ENCODE measurements around the gene DNMBP.

- TF ChIP-seq, protein P1, sequence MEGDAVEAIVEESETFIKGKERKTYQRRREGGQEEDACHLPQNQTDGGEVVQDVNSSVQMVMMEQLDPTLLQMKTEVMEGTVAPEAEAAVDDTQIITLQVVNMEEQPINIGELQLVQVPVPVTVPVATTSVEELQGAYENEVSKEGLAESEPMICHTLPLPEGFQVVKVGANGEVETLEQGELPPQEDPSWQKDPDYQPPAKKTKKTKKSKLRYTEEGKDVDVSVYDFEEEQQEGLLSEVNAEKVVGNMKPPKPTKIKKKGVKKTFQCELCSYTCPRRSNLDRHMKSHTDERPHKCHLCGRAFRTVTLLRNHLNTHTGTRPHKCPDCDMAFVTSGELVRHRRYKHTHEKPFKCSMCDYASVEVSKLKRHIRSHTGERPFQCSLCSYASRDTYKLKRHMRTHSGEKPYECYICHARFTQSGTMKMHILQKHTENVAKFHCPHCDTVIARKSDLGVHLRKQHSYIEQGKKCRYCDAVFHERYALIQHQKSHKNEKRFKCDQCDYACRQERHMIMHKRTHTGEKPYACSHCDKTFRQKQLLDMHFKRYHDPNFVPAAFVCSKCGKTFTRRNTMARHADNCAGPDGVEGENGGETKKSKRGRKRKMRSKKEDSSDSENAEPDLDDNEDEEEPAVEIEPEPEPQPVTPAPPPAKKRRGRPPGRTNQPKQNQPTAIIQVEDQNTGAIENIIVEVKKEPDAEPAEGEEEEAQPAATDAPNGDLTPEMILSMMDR (IDR thresholded peaks at IDR 0.05): no peak
- TF ChIP-seq POLR2AphosphoS5 (IDR thresholded peaks at IDR 0.05): peak; percentile 64 to 72
- TF ChIP-seq POLR2A (IDR thresholded peaks at IDR 0.05): no peak
- peak; percentile 28 to 83 (median 62) for TF ChIP-seq EP300 (IDR thresholded peaks at IDR 0.05)
These were observed 15.8 kb downstream of the DNMBP start for GRCh38 chr10:99993701-99994689.
